HG03575 (cell line): ENCODE data around the gene SUGCT.

ENCODE experiments used
- ATAC-seq: cut with Tn5 transposase; IDR thresholded peaks from one replicate; pipeline ENCODE4 v1.9.1; 2021; ENCODE audit not compliant: unreplicated experiment, insufficient number of reproducible peaks, low FRiP score; ENCODE audit errors: extremely low read depth

SUGCT gene

DNA sequence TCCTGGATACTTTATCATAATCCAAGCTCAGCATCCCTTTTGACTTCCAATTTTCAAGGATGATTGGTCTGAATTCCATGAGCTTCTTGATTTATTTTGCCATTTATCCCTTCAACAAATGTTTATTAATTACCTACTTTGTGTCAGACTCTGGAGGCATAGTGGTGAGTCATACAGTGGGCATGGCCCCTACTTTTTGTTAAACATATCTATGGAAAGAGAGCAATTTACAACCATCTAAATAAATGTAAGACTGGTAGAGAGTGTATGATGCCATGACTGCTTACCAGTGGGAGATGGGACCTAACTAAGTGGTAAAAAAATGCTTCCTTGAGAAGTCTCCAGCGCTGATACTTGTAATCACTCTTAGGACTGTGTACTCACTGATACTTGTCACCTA lies 286.6 kb downstream of the SUGCT start:
- ATAC-seq: no peak

DNA sequence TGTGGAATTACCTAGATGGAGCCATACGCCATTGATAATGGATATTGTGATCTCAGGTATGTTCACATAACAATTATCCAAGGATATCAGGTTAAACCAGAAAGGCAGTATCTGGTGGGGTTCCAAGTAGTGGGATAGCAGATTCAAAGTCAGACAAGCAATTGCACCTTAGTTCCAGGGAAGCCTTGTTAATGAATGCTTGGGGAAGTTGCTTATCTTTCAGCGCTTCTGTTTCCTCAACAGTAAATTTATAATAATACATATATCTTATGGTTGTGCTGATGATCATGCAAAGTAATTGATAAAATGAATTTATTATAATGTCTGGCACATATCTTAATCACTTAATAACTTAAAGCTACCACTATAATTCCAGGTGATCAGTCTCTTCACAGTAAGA lies 290.9 kb downstream of the SUGCT start:
- no peak for ATAC-seq

DNA sequence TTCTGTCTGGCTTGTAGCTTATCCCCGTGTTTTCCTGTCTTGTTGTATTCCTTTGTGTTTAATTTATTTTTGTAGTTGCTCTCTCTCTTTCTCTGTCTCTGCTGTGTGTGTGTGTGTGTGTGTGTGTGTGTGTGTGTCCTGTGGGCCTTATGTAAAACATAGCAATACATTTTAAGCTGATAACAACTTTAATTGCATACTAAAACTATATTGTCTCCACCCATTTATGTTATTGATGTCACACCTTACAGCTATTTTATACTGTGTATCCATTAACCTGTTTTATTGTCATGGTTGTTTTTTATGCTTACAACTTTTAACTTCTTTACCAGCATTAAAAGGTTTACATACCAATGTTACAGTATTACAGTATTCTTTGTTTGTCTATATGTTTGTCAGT lies 293.6 kb downstream of the SUGCT start:
- ATAC-seq: no peak

DNA sequence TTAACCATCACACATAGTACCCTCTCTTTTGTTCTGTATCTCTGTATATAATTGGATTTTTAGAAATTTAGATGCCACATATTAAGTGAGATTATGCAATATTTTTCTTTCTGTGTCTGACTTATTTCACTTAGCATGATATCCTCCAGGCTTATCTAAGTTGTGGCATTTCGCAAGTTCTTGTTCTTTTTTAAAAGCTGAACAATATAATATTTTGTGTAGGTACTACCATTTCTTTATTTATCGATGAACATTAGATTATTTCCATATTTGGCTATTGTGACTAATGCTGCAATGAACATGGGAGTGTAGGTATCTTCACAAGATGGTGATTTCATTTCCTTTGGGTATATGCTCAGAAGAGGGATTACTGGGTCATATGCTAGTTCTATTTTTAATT lies 295.0 kb downstream of the SUGCT start:
- no peak for ATAC-seq

DNA sequence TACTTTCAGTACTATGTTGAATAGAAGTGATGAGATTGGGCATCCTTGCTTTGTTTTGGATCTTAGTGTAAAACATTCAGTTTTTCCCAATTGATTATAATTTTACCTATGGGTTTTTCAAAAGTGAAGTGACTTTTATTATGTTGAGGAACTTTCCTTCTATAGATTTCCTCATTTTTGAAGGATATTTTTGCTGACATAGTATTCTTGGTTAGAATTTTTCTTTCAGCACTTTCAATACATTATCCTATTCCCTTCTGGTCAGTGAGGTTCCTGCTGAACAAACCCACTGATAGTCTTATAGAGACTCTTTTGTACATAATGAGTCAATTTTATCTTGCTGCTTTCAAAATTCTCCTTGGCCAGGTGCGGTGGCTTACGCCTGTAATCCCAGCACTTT lies 297.2 kb downstream of the SUGCT start:
- ATAC-seq: no peak

DNA sequence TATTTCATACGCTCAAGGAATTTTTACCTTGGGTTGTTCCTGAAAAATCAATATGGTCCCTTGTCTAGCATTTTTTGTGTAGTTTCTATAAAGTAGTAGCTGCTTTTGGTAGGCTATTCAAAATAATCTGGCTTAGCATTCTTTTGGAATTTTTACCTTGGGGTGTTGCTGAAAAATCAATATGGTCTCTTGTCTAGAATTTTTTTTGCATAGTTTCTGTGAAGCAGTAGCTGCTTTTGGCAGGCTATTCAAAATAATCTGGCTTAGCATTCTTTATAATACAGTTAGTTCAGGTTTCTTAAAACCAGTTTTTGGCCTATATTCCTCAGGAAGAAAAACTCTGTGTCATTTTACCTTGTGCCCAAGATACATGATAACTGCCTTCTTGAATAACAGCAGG lies 301.9 kb downstream of the SUGCT start:
- no peak for ATAC-seq

DNA sequence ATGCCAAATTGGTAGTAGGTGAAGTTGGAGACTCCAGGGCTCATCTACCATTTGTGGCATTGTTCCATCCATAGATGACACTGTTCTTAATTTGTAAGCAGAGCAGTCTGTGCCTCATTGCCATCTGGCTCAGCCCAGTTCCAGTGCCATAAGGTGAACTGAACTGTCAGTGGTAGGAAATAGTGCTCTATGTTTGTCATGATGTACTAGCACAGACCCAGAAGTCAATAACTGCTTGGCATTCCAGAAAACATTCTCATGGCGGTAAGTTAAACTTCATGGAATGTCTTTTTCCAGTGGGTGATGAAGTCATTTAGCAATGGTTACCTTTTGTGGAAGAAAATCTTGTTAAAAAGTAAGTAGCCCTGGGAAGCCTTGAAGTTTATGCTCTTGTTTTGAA lies 302.7 kb downstream of the SUGCT start:
- no peak for ATAC-seq

DNA sequence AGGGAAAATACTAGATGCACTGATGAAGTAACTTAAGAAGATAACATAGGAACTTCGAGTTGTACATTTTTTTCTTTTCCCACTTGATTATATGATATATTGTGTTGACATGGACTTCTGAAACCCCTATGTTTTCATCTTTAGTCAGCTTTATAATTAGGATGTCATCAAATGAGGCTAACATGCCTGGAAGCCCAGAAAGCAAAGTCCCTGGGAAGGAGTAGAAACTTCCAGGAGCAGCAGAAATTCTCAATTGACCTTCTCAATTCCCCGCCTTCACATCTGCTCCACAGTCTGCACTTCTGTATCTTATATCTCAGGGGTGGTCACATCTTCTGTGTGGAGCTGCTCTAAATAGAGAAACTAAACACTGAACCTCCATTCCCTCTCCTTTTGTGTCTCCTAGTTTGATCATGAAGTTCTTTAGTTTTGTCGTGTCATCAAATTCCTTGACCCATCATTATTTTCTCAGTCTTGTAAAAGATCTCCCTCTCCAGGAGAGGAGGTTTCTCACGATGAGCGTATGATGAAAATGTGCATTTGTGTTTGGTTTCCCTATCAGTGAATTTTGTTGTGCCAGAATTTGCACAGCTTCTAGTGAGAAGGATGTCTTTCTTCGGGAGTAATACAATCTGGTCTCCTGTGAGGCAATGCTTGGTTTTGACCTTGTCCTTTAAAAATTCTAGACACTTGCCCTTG lies 303.3 kb downstream of the SUGCT start:
- no peak for ATAC-seq

DNA sequence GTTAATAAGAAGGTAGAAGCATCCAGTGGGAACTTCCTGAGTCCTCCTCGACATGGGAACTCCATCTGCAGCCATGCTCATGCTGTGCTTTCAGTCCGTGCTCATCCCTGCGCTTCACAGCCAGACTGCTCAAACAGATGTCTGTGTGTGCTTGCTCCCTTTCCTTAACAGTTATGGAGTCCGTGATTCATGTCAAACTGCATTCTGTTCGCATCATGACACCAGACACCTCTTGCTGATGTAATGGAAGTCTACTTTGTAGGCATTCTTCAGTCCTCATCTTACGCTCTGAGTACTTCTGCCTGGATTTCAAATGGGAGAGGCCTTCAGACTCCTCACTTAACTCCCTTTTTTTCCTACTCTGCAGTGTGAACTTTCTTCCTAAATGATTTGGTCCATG lies 304.9 kb downstream of the SUGCT start:
- ATAC-seq: no peak

DNA sequence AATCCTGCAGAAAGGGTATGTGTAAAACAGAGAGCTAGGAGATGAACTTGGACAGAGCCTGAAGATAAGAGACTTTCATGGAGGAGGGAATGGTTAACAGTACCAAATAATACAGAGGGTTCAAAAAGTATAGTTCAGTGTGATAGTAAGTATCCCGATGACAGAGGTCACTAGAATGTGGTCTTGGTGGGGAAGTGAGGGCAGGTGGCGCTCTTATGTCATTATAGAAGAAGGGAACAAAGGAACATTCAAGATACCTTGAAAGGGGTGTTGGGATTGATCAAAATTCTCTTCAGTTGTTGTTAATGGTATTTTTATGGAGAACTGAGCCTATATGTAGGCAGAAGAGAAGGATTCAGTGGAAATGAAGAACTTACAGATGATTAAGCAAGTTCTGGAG lies 312.5 kb downstream of the SUGCT start:
- no peak for ATAC-seq

DNA sequence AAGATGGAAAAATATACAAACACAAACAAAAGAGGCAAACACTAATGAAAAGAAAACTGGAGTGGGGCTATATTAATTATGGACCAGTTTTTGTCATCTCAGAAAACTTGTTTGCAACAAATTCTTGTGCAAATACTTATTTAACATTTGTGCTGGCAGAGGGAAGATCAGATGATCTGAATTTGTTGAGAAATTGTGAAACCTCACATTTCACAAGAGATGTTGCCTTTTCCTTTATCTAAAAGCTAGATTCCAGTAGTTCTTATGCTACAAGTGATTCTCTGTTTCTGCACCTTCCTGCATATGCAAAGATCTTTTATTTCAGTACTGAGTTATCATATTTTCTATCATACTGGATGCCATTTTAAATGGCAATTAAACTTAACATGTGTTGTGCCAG lies 320.7 kb downstream of the SUGCT start:
- ATAC-seq: no peak

DNA sequence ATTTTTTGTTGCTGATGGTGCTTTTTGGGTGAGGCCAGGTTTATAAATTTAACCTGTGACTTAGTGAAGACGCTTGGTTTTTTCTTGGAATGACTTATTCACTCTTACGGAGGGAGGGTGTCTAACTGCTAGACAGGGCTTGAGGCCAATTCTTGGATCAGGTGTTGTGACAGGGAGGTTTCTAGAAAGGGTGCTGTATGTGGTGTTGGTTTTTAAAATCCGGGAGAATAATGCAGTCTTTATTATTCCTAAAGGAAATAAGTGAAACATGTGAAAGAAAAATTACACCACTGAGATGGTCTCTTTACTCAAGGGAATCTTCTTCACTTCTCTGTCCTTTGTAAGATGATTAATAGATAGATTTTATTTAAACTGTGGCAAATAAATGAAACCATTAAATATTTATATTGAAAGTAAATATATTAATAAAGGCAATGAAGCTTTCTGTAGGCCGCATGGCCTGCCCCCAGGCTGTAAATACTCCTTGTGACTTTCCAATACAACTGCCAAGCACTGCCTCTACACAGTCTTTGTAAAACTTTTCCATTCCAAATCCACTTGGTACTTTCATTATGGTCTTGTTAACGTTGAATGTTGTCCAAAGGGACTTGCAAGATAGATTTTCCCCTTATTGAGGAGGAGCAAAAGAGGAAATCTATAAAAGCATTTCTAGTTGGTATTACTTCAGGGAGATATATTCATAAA lies 323.1 kb downstream of the SUGCT start:
- ATAC-seq: no peak

DNA sequence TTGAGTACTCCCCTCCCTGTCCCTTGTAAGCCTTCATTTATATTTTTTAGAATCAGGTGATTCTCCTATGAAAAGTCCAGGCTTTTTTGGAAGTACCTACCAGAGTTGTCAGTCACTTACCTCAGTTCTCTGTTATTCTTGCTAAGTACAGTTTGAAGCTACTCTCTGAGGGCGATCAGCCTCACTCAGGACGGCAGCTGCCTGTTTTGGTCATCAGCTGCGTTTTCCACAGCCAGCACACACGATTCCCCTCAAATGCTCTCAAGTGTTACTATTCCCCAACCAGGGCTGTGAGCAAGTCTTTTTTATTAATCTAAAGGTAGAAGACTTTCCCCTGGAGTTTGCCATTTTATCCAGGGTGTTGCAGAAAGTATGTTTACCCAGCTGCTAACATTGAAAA lies 328.6 kb downstream of the SUGCT start:
- no peak for ATAC-seq

DNA sequence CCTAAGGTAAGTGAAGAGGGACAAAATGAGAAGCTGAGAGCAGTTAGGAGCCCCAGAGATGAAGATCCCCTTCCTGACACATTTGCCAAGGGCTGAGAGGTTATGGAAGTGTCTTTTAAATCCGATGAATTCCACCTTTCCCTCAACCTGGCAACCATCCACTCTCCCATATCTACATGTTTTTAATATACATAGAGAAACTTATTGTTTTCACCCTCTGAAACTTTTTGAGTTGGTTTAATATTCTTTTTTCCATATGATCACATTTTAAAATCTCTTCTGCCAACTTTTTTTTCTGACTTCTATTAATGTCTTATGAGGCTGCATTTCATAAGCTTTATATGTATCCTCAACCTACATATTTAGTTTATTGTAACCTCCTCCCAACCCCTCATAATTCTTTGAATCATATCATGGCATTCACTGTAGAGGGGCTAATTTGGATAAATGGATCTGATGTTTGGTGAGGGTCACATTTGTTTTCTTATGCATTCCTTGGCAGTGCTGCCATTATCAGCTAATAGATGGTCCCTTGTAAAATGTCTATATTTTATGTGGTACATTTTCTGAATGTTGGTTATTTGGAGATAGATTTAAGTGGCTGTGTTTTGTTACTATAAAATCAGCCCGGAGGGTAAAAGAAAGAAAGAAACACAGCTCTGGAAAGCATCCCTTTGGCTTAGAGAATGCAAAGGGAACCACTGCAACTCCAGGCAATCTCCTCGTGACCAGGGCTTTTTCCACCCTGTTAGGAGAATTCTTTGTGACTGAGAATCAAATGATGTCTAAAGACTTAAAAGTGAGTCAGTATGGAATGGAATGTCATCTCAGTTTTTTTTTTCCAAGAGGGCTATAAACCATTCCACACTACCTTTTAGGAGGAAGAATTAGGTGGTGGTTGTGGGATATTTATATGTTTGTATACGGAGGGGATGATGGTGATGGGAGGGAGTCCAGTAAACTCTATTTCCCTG lies 334.4 kb downstream of the SUGCT start:
- ATAC-seq: no peak

DNA sequence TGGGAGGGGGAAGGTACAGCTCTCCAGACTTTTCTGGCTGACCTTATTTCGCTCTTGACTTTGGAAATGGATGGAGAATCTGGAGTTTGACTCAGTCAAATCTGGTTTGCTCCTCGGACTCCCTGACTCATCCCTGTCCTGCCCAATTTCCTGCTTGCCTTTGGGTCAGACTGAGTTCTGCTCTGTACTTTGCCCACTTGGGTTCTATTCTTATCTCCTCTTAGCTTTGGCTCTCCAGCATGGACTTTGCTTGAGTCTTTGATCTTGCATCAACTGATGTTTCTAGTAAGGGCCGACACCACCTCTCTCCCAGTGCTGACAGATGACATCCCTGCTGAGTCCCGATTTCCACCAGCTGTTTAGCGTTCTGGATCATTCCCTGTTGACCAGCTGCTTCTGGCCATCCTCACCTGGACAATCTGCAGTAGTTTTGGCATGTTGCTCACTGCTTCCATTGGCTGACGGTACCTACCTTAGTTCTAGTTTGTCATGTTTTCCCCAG lies 335.3 kb downstream of the SUGCT start:
- no peak for ATAC-seq

DNA sequence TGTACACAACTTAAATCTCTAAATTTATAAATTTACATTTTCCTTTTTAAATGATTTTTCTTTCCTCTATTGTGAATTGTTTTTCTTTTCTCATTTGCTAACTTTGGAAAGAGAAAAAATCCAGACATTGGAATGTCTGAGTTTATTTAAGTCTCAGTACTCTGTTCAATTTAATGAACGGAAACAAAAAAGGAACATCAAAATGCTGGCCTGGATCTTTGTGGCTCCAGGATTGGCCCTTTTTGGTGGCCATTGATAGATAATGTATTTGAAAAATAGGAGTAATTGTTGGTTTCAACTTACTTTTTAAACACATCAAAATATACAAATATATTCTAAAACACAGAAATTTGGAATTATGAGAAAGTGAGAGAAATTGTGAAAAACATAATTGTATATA lies 336.0 kb downstream of the SUGCT start:
- ATAC-seq: no peak

DNA sequence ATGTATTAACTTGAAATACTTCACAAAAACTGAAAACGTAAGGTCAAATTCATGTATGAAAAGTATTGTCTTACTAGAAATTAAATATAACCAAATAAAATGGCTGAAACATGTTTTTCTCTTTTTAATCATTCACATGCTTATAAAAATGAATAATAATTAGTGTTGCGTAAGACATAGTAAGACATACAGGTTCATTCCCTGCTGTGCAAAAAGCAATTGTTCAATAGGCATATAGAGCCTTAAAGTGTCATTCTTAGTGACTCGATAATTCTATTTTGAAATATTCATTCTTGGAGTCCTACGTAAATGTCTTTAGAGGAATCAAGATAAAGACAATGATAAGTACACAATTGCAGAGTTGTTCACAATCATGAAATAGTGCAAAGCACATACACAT lies 337.1 kb downstream of the SUGCT start:
- ATAC-seq: no peak

DNA sequence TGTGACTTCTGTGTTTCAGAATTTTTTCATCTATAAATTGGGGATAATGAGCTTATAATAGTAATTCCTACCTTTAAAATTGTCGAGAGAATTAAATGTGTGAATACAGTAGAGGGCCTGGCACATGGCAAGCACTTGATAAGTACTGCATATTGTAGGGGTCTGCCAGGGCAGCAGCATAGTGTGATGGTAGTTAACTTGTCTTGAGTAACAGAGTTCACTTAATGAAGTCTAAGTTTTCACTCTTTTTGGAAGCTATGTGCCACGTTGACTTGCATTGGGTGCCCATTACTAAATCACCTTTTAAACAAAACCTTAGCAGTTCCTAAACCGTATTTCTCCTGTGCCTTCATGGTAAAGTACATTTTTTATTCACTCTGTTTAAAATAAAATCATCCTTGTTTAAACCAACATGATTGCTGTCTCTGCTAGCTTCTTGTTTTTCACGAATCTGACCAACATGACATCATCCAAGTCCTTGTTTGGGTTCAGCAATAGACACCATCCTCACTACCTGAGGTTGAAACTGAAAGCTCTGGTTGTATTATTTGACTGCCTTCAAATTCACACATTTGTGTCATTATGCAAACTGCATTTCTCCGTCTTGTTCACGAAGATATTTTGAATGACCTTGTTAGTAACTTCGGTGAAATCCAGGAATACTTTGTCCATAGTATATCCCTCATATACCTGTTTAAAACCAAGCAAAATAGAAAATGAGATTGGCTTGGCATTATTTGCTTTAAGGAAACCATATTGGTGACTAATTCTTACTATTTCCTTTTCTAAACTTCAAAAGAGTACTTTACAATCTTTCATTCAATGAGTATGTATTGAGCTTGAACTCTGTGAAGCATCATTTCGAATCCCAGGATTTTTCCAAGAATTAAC lies 340.2 kb downstream of the SUGCT start:
- peak; percentile 91 for ATAC-seq

DNA sequence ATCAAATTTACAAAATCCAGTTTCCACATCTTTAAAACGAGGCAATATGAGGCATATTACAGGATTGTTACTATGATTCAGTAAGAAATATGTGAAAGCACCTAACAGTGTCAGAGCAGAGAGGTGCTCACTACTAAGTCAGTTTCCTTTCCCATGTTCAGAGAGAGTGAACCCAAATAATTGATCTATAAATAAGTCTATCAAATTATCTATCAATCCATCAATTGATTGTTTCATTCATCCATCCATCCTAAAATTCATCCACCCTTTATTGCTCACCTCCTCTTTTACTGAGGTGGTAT lies 340.8 kb downstream of the SUGCT start:
- ATAC-seq: no peak
